ENCODE results near the gene HNMT. TPM values are rescaled to one million over a fixed set of nuclear protein-coding genes. Genes with fewer than 3 reads are reported as not detected.

HNMT gene
- total RNA-seq, 2 donors from 2014 or later = 8.0 to 10.5 TPM

- Histone ChIP-seq H3K4me1 (peaks cover 0 to 7% of the 10 kb centered on the region in 2 donors), H3K36me3 (no peaks in the 10 kb centered on the region), H3K27ac (peak overlapping the region; percentile 78 to 81), H3K27me3 (no peaks in the 10 kb centered on the region), H3K4me3 (peak overlapping the region; percentile 35 to 54), H3K9me3 (no peaks in the 10 kb centered on the region)
- TF ChIP-seq, protein P1, sequence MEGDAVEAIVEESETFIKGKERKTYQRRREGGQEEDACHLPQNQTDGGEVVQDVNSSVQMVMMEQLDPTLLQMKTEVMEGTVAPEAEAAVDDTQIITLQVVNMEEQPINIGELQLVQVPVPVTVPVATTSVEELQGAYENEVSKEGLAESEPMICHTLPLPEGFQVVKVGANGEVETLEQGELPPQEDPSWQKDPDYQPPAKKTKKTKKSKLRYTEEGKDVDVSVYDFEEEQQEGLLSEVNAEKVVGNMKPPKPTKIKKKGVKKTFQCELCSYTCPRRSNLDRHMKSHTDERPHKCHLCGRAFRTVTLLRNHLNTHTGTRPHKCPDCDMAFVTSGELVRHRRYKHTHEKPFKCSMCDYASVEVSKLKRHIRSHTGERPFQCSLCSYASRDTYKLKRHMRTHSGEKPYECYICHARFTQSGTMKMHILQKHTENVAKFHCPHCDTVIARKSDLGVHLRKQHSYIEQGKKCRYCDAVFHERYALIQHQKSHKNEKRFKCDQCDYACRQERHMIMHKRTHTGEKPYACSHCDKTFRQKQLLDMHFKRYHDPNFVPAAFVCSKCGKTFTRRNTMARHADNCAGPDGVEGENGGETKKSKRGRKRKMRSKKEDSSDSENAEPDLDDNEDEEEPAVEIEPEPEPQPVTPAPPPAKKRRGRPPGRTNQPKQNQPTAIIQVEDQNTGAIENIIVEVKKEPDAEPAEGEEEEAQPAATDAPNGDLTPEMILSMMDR (IDR thresholded peaks at IDR 0.05) = no peak
- no peak for DNase-seq (ENCODE audit: low spot score)
Measured at GRCh38 chr2:137963535-137964065, 673 bp upstream of the HNMT start.

GRCh38 chr2:137964859-137965459, 686 bp downstream of the HNMT start:
- peaks cover 0 to 17% of the 10 kb centered on the region in 2 donors for H3K4me1 ChIP-seq
- peak overlapping the region; percentile 78 to 81 for H3K27ac ChIP-seq
- no peaks in the 10 kb centered on the region for H3K27me3 ChIP-seq
- TF ChIP-seq, protein P1 (IDR thresholded peaks at IDR 0.05) = no peak
- no peak for DNase-seq (ENCODE audit: low spot score)
- H3K9me3 ChIP-seq = no peaks in the 10 kb centered on the region
- H3K4me3 ChIP-seq = peak overlapping the region; percentile 35 to 54
- H3K36me3 ChIP-seq = no peaks in the 10 kb centered on the region

DNA sequence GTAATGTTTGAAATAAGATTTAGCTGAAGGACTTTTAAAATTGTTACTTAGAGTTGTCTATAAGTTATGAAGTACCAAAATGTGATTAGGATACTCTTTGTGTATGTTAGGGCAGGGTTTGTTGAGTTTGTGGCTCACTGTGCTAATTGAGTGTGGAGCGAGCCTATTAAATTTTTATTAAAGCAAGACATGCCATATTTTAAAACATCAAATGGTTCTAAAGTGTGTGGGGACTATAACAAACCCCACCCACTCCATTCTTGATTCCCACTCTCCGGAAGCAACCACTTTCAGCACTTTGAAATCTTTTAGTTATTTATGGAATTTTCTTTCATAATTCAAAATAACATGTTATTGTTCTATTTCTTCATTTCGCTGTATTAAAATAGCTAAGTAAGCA, 1.8 kb downstream of the HNMT start:
- Histone ChIP-seq H3K4me3 (peak overlapping the region; percentile 35 to 54), H3K9me3 (no peaks in the 10 kb centered on the region), H3K4me1 (peaks cover 0 to 17% of the 10 kb centered on the region in 2 donors), H3K36me3 (no peaks in the 10 kb centered on the region), H3K27me3 (no peaks in the 10 kb centered on the region), H3K27ac (peak overlapping the region; percentile 16 to 78)
- DNase-seq (ENCODE audit: low spot score) = no peak
- TF ChIP-seq, protein P1 (IDR thresholded peaks at IDR 0.05) = no peak

DNA sequence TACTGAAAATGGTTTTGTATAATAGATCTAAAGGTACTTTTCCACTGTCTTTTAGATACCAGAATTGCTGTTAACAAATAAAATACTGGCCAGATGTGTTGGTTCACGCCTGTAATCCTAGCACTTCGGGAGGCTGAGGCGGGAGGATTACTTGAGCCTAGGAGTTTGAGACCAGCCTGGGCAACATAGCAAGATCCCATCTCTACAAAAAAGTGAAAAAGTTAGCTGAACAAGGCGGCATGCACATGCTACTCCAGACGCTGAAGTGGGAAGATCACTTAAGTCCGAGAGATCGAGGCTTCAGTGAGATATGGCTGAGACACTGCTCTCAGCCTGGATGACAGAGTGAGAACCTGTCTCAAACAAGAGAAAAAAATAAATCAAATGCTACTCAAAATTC, 2.8 kb downstream of the HNMT start:
- no peaks in the 10 kb centered on the region for H3K9me3 ChIP-seq
- H3K27me3 ChIP-seq = no peaks in the 10 kb centered on the region
- H3K4me1 ChIP-seq = peaks cover 0 to 17% of the 10 kb centered on the region in 2 donors
- DNase-seq (ENCODE audit: low spot score) = no peak
- peak overlapping the region in 1 of 2 donors; percentile 78 for H3K27ac ChIP-seq
- TF ChIP-seq, protein P1 (IDR thresholded peaks at IDR 0.05) = no peak
- no peaks in the 10 kb centered on the region for H3K36me3 ChIP-seq
- H3K4me3 ChIP-seq = no peak overlapping the region

DNA sequence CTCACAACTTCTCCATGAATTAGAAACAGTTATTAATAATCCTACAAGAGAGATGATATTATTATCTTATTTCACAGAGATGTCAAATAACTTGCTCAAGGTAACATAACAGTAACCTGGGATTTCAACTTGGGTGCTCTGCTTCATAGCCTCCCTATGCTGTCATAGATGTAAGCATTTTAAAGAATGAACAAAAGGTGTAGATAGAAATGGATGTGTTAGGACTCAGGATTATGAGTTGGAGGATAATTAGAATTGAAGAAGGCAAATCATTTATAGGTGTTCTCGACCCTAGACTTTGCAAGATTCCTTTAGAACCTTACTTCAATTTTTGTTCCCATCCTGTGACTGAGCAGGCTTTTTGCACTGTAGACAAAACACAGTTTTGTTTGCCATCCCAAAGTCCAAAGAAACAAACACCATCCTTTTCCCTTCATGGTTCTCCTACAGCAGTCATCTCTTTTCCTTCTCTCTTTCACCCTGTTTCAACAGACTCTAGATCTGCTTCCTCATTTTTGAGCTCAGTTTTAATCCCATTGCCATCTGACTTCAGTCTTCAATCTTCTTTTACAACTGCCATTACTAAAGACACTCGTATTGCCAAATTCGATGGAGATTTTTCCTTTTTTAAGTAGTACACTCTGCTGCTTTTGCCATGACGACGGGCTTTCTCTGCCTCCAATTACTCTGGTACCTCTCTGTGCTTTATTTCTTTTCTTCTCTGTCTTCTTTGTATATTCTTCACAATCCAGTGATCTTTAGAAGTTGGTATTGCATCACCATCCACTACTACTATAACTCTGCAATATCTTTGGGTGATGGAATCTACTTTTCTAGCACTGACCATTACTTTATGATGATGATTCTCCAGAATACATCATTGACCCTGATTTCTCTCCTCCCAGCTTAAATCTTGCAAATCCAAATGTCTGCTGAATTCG, 4.5 kb downstream of the HNMT start:
- Histone ChIP-seq H3K27ac (peak overlapping the region; percentile 17 to 65), H3K4me3 (no peak overlapping the region), H3K4me1 (peaks cover 0 to 13% of the 10 kb centered on the region in 2 donors), H3K36me3 (no peaks in the 10 kb centered on the region), H3K27me3 (no peaks in the 10 kb centered on the region), H3K9me3 (no peaks in the 10 kb centered on the region)
- TF ChIP-seq, protein P1 (IDR thresholded peaks at IDR 0.05) = no peak
- no peak for DNase-seq (ENCODE audit: low spot score)

Data from right atrium auricular region (tissue), 2 donors.